Fibroblast of lung (primary cell): ENCODE data around the gene FHIT. TPM values are rescaled to one million over a fixed set of nuclear protein-coding genes. Genes with fewer than 3 reads are reported as not detected.

Experiments
- DNase-seq, 2 donors: peaks; one replicate each; pipeline versions ENCODE4 v3.0.0 to v3.0.0-alpha.2; 2010; ENCODE audit warnings: low read depth in 2 of 2
- H2AFZ ChIP-seq: 2 replicates; pipeline ENCODE4 v1.5.1; 2012; ENCODE audit warnings: low read length, control low read depth, inconsistent platforms
- H3K27ac ChIP-seq: 2 replicates; pipeline ENCODE4 v1.5.1; 2011; ENCODE audit warnings: low read length, control low read depth; ENCODE audit not compliant: insufficient read depth
- H3K27me3 ChIP-seq: 2 replicates; pipeline ENCODE4 v1.5.1; 2011; ENCODE audit warnings: mild to moderate bottlenecking, low read length; ENCODE audit not compliant: control insufficient read depth, insufficient read depth
- H3K36me3 ChIP-seq: 2 replicates; pipeline ENCODE4 v1.5.1; 2011; ENCODE audit warnings: low read length; ENCODE audit not compliant: control insufficient read depth, insufficient read depth
- H3K4me1 ChIP-seq: 2 replicates; pipeline ENCODE4 v1.5.1; 2011; ENCODE audit warnings: low read length; ENCODE audit not compliant: control insufficient read depth, insufficient read depth; ENCODE audit errors: extremely low read depth
- H3K4me2 ChIP-seq: 2 replicates; pipeline ENCODE4 v1.5.1; 2011; ENCODE audit warnings: low read length, control low read depth; ENCODE audit not compliant: insufficient read depth; ENCODE audit errors: extremely low read depth
- H3K4me3 ChIP-seq, 4 experiments: fragments of 200-600 bp in 1 of 4; sonication (generic) in 1 of 4; replicated peaks in 1 of 4; 2 replicates each; pipeline ENCODE4 v1.5.1; 2011 to 2016; ENCODE audit warnings: low read length in 4 of 4, low read depth in 3 of 4, mild to moderate bottlenecking in 3 of 4, control low read depth in 2 of 4, inconsistent platforms in 1 of 4, mixed read lengths in 1 of 4; ENCODE audit not compliant: insufficient read depth in 1 of 4; ENCODE audit errors: control extremely low read depth in 1 of 4
- H3K79me2 ChIP-seq: 2 replicates; pipeline ENCODE4 v1.5.1; 2012; ENCODE audit warnings: mild to moderate bottlenecking, low read length, inconsistent platforms; ENCODE audit not compliant: control insufficient read depth, insufficient read depth
- H3K9ac ChIP-seq: 2 replicates; pipeline ENCODE4 v1.5.1; 2011; ENCODE audit warnings: mild to moderate bottlenecking, low read length, control low read depth; ENCODE audit not compliant: insufficient read depth
- H3K9me3 ChIP-seq: 2 replicates; pipeline ENCODE4 v1.5.1; 2012; ENCODE audit warnings: low read depth, low read length; ENCODE audit not compliant: control insufficient read depth, insufficient read depth
- H4K20me1 ChIP-seq: 2 replicates; pipeline ENCODE4 v1.5.1; 2011; ENCODE audit warnings: low read length; ENCODE audit not compliant: control insufficient read depth, insufficient read depth; ENCODE audit errors: extremely low read depth
- CTCF ChIP-seq, 2 donors: IDR thresholded peaks in 1 of 2; conservative IDR thresholded peaks in 1 of 2; 1 replicate in 1 of 2; 2 replicates in 1 of 2; pipeline ENCODE4 v1.5.1; 2011 to 2012; ENCODE audit warnings: low read length in 2 of 2, control low read depth in 1 of 2, inconsistent platforms in 1 of 2, low read depth in 1 of 2, mild to moderate bottlenecking in 1 of 2
- EZH2 ChIP-seq: IDR thresholded peaks from 2 replicates; pipeline ENCODE4 v1.5.1; 2012; ENCODE audit warnings: low read length, control low read depth, mild to moderate bottlenecking; ENCODE audit errors: missing control alignments
- polyA plus RNA-seq, 2 donors: library from polyadenylated mRNA; depleted of rRNA in 1 of 2; stranded (reverse) in 1 of 2; unstranded in 1 of 2; fragments of >200 nt; gene quantifications; 2 replicates each; pipeline ENCODE4 v1.2.1, GENCODE V29; 2011 to 2012; ENCODE audit warnings: missing spikeins in 1 of 2
- total RNA-seq: library from RNA; depleted of rRNA; stranded (reverse); fragments of >200 nt; gene quantifications from 2 replicates; pipeline ENCODE4 v1.2.1, GENCODE V29; 2014

Gene FHIT
- total and polyA plus RNA-seq, 2 donors (not counting 1 experiment from before 2014, with no cell fraction given), result 0.79 to 2.1 TPM

- H2AFZ ChIP-seq, result no peak overlapping the region
- no peak for DNase-seq
- H3K9ac ChIP-seq, result no peak overlapping the region
- no peak overlapping the region for H3K4me2 ChIP-seq
- no peaks in the 10 kb centered on the region for H3K36me3 ChIP-seq
- H3K27me3 ChIP-seq, result no peaks in the 10 kb centered on the region
- no peaks in the 10 kb centered on the region for H3K4me1 ChIP-seq
- no peak overlapping the region for H3K27ac ChIP-seq
- no peaks in the 10 kb centered on the region for H3K9me3 ChIP-seq
- no peaks in the 10 kb centered on the region for H4K20me1 ChIP-seq
- no peak overlapping the region for H3K4me3 ChIP-seq
- no peak for TF ChIP-seq CTCF (conservative IDR thresholded peaks at IDR 0.05 in 1 of 2, IDR thresholded peaks at IDR 0.05 in 1 of 2; ENCODE audit: low read depth in 1 of 2, low read length in 2 of 2)
- no peaks in the 10 kb centered on the region for H3K79me2 ChIP-seq
Measured at GRCh38 chr3:60847791-60848190, 403.5 kb downstream of the FHIT start.

DNA sequence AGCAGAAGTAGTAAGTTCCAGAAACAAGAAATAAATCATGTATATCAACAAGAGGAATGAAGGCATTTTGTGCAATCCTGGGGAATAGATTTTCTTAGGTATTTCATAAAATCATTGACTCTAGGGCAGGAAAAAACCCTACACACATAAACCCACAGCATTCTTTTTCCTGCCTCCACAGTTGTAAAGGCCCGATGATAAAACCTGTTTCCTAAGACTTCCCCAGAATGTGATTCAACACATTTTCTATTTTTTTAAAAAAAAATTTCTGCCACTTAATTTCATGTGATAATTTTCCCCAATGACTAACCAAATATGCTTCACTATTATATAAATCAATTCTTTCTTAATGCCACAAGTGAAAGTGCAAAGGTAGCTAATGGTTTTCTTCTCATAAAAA lies 407.0 kb downstream of the FHIT start:
- no peak overlapping the region for H3K4me2 ChIP-seq
- H2AFZ ChIP-seq, result no peak overlapping the region
- no peak for TF ChIP-seq CTCF (conservative IDR thresholded peaks at IDR 0.05 in 1 of 2, IDR thresholded peaks at IDR 0.05 in 1 of 2; ENCODE audit: low read depth in 1 of 2, low read length in 2 of 2)
- no peak for TF ChIP-seq EZH2
- no peak for DNase-seq
- H3K9me3 ChIP-seq, result no peaks in the 10 kb centered on the region
- H3K4me1 ChIP-seq, result no peaks in the 10 kb centered on the region
- no peak overlapping the region for H3K4me3 ChIP-seq
- H4K20me1 ChIP-seq, result no peaks in the 10 kb centered on the region
- no peaks in the 10 kb centered on the region for H3K79me2 ChIP-seq
- no peak overlapping the region for H3K27ac ChIP-seq
- no peak overlapping the region for H3K9ac ChIP-seq
- no peaks in the 10 kb centered on the region for H3K27me3 ChIP-seq
- H3K36me3 ChIP-seq, result no peaks in the 10 kb centered on the region

DNA sequence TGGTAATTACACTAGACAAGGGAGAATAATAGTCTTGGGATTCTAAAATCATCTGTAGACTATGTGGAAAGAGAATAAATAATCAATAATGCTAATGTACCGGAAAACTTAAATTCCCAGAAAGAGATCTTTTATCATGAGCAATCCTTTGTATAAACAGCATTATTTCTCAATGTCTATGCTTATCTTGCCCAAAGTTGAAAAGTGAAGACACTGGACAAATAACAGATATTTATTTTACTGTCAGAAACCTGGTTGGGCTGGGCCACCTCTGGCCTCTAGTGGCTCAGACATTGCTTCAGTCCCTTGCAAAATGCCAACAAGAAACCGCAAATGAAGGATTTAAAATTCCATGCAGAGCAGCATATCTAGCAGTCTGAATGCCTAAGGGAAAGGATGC lies 409.9 kb downstream of the FHIT start:
- TF ChIP-seq CTCF (conservative IDR thresholded peaks at IDR 0.05 in 1 of 2, IDR thresholded peaks at IDR 0.05 in 1 of 2; ENCODE audit: low read depth in 1 of 2, low read length in 2 of 2) (no peak), EZH2 (no peak)
- no peak overlapping the region for H2AFZ ChIP-seq
- no peaks in the 10 kb centered on the region for H3K27me3 ChIP-seq
- H3K9ac ChIP-seq, result no peak overlapping the region
- no peaks in the 10 kb centered on the region for H4K20me1 ChIP-seq
- H3K4me1 ChIP-seq, result no peaks in the 10 kb centered on the region
- DNase-seq, result peak; percentile 24 to 84
- no peaks in the 10 kb centered on the region for H3K36me3 ChIP-seq
- no peaks in the 10 kb centered on the region for H3K9me3 ChIP-seq
- H3K27ac ChIP-seq, result no peak overlapping the region
- H3K4me2 ChIP-seq, result no peak overlapping the region
- H3K4me3 ChIP-seq, result no peak overlapping the region
- no peaks in the 10 kb centered on the region for H3K79me2 ChIP-seq
